Upper lobe of left lung (tissue), 6 donors: ENCODE results near the gene IGFLR1. TPM values are rescaled to one million over a fixed set of nuclear protein-coding genes. Genes with fewer than 3 reads are reported as not detected.

Source experiments
- ATAC-seq, 2 donors: fragments of 200-7000 bp; cut with Tn5 transposase; one replicate each; pipeline ENCODE4 v1.9.1; 2022; ENCODE audit warnings: mild to moderate bottlenecking in 2 of 2, moderate library complexity in 2 of 2; ENCODE audit not compliant: low FRiP score in 2 of 2
- DNase-seq, 2 donors: peaks; one replicate each; pipeline ENCODE4 v3.0.0-alpha.2; 2019 to 2020
- H3K27ac ChIP-seq, 4 donors: fragments of 200-600 bp; sonication (generic); one replicate each; pipeline ENCODE4 v1.5.1; 2016 to 2019
- H3K27me3 ChIP-seq, 4 donors: fragments of 200-600 bp; sonication (generic); one replicate each; pipeline ENCODE4 v1.5.1; 2017 to 2019
- H3K36me3 ChIP-seq, 4 donors: fragments of 200-600 bp; sonication (generic); one replicate each; pipeline ENCODE4 v1.5.1; 2016 to 2019
- H3K4me1 ChIP-seq, 4 donors: fragments of 200-600 bp; sonication (generic); one replicate each; pipeline ENCODE4 v1.5.1; 2018 to 2019
- H3K4me3 ChIP-seq, 4 donors: fragments of 200-600 bp; sonication (generic); one replicate each; pipeline ENCODE4 v1.5.1; 2017 to 2019; ENCODE audit warnings: mild to moderate bottlenecking in 2 of 4, moderate library complexity in 1 of 4
- H3K9me3 ChIP-seq, 4 donors: fragments of 200-600 bp; sonication (generic); one replicate each; pipeline ENCODE4 v1.5.1; 2018 to 2019
- EP300 ChIP-seq, 4 donors: sonication (generic); formaldehyde crosslinking; IDR thresholded peaks; one replicate each; pipeline ENCODE4 v1.5.1; 2017; ENCODE audit warnings: antibody characterized with exemption in 4 of 4, control low read depth in 2 of 4
- POLR2A ChIP-seq, 4 donors: fragments of 450-650 bp; IDR thresholded peaks; one replicate each; pipeline ENCODE4 v1.5.1; 2016 to 2017; ENCODE audit warnings: antibody characterized with exemption in 4 of 4, mild to moderate bottlenecking in 2 of 4
- POLR2AphosphoS5 ChIP-seq, 2 donors: sonication (generic); formaldehyde crosslinking; IDR thresholded peaks; one replicate each; pipeline ENCODE4 v1.5.1; 2017; ENCODE audit warnings: antibody characterized with exemption in 2 of 2
- WGBS, 2 donors: methylation state at CpG; one replicate each; pipeline ENCODE4 v1.1.5; 2017 to 2018; 5-methylcytosine and 5-hydroxymethylcytosine counted together
- total RNA-seq, 6 donors: library from RNA; depleted of rRNA in 4 of 6; stranded (reverse); fragments of >200 nt in 4 of 6; gene quantifications; one replicate each; pipeline versions ENCODE4 v1.1.0 to v1.2.1, GENCODE V29; 2016 to 2021
- TF ChIP-seq, protein P1 (sequence below), 6 experiments: fragments of 450-650 bp in 4 of 6; fragments of 200-600 bp in 2 of 6; sonication (generic) in 2 of 6; IDR thresholded peaks; one replicate each; pipeline ENCODE4 v1.5.1; 2016 to 2019; ENCODE audit warnings: antibody characterized with exemption in 6 of 6
- donor health status: DM: no; HTN: no; CAD: no; lungs with moderate emphysema.
- donor health status: DM: no; HTN: yes; CAD: no; lungs with severe emphysema.

The IGFLR1 gene
- total RNA-seq, 6 donors from 2014 or later = 6.4 to 28.4 (median 18.8) TPM

DNA sequence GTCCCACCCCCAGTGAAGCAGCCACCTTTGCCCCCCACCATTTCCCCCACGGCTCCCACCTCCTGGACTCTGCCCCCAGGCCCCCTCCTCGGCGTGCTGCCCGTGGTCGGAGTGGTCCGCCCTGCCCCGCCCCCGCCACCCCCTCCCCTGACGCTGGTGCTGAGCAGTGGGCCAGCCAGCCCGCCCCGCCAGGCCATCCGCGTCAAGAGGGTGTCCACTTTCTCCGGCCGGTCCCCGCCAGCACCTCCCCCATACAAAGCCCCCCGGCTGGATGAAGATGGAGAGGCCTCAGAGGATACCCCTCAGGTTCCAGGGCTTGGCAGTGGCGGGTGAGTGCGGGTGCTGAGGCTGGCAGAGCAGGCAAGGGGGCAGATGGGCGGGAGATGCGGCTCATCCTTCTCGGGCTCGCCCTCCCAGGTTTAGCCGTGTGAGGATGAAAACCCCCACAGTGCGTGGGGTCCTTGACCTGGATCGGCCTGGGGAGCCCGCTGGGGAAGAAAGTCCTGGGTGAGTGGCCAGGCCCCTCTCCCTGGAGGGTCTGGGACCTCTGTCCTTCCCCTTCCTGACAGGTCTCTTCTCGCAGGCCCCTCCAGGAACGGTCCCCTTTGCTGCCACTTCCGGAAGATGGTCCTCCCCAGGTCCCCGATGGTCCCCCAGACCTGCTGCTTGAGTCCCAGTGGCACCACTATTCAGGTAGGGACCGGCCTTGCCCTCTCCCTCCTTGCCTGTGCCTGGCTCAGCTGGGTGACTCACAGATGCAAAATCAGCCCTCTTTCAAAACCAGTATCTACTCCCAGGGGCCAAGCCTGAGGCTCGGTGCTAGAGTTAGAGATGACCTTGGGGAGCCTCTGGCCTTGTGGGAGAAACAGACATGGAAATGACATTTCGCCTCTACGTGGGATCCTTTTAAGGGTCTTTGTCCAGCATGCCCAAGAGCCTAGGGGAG lies 8.8 kb downstream of the IGFLR1 start:
- ATAC-seq = no peak
- TF ChIP-seq POLR2A (IDR thresholded peaks at IDR 0.05) (no peak), POLR2AphosphoS5 (IDR thresholded peaks at IDR 0.05) (no peak), EP300 (IDR thresholded peaks at IDR 0.05) (no peak)
- TF ChIP-seq, protein P1, sequence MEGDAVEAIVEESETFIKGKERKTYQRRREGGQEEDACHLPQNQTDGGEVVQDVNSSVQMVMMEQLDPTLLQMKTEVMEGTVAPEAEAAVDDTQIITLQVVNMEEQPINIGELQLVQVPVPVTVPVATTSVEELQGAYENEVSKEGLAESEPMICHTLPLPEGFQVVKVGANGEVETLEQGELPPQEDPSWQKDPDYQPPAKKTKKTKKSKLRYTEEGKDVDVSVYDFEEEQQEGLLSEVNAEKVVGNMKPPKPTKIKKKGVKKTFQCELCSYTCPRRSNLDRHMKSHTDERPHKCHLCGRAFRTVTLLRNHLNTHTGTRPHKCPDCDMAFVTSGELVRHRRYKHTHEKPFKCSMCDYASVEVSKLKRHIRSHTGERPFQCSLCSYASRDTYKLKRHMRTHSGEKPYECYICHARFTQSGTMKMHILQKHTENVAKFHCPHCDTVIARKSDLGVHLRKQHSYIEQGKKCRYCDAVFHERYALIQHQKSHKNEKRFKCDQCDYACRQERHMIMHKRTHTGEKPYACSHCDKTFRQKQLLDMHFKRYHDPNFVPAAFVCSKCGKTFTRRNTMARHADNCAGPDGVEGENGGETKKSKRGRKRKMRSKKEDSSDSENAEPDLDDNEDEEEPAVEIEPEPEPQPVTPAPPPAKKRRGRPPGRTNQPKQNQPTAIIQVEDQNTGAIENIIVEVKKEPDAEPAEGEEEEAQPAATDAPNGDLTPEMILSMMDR (IDR thresholded peaks at IDR 0.05) = no peak
- Histone ChIP-seq H3K27me3 (no peaks in the 10 kb centered on the region), H3K4me1 (no peaks in the 10 kb centered on the region), H3K27ac (no peak overlapping the region), H3K36me3 (peaks cover 38 to 100% (median 90%) of the 10 kb centered on the region in 4 donors), H3K4me3 (no peak overlapping the region), H3K9me3 (no peaks in the 10 kb centered on the region)
- WGBS, 2 donors = 96% methylated on average over 17 to 29 of the region's 35 CpGs
- DNase-seq = no peak

DNA sequence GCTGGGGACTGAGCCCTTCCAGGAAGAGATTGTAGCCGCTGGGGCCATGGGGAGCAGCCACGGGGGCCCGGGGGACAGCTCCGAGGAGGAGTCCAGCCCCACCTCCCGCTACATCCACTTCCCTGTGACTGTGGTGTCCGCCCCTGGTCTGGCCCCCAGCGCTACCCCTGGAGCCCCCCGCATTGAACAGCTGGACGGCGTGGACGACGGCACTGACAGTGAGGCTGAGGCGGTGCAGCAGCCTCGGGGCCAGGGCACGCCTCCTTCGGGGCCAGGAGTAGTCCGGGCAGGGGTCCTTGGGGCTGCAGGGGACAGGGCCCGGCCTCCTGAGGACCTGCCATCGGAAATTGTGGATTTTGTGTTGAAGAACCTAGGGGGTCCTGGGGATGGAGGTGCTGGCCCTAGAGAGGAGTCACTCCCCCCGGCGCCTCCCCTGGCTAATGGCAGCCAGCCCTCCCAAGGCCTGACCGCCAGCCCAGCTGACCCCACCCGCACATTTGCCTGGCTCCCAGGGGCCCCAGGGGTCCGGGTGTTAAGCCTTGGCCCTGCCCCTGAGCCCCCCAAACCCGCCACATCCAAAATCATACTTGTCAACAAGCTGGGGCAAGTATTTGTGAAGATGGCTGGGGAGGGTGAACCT lies 9.6 kb downstream of the IGFLR1 start:
- WGBS, 2 donors = 86% methylated on average over 19 of the region's 25 CpGs; no CpG with 5 or more reads in 1 of the 2 donors
- H3K27me3 ChIP-seq = no peaks in the 10 kb centered on the region
- H3K27ac ChIP-seq = no peak overlapping the region
- no peaks in the 10 kb centered on the region for H3K4me1 ChIP-seq
- ATAC-seq = no peak
- peaks cover 43 to 100% (median 90%) of the 10 kb centered on the region in 4 donors for H3K36me3 ChIP-seq
- H3K4me3 ChIP-seq = no peak overlapping the region
- peak in 1 of 2 donors; percentile 76 for DNase-seq
- no peak for TF ChIP-seq POLR2A (IDR thresholded peaks at IDR 0.05)
- TF ChIP-seq POLR2AphosphoS5 (IDR thresholded peaks at IDR 0.05) = no peak
- TF ChIP-seq, protein P1 (IDR thresholded peaks at IDR 0.05) = no peak
- TF ChIP-seq EP300 (IDR thresholded peaks at IDR 0.05) = no peak
- H3K9me3 ChIP-seq = no peaks in the 10 kb centered on the region

- no peak for TF ChIP-seq EP300 (IDR thresholded peaks at IDR 0.05)
- TF ChIP-seq POLR2AphosphoS5 (IDR thresholded peaks at IDR 0.05) = no peak
- TF ChIP-seq, protein P1 (IDR thresholded peaks at IDR 0.05) = no peak
- TF ChIP-seq POLR2A (IDR thresholded peaks at IDR 0.05) = no peak
- ATAC-seq (no peak), DNase-seq (no peak)
- Histone ChIP-seq H3K4me1 (no peaks in the 10 kb centered on the region), H3K27ac (no peak overlapping the region), H3K27me3 (no peaks in the 10 kb centered on the region), H3K9me3 (no peaks in the 10 kb centered on the region), H3K4me3 (no peak overlapping the region), H3K36me3 (peaks cover 50 to 100% (median 91%) of the 10 kb centered on the region in 4 donors)
- 88 to 93% methylated on average over 20 to 21 of the region's 21 CpGs for WGBS, 2 donors
Measured at GRCh38 chr19:35731779-35732405, 10.4 kb downstream of the IGFLR1 start.

- no peak for TF ChIP-seq POLR2AphosphoS5 (IDR thresholded peaks at IDR 0.05)
- no peak for TF ChIP-seq EP300 (IDR thresholded peaks at IDR 0.05)
- no peak for TF ChIP-seq POLR2A (IDR thresholded peaks at IDR 0.05)
- TF ChIP-seq, protein P1 (IDR thresholded peaks at IDR 0.05) = no peak
- no peak overlapping the region for H3K27ac ChIP-seq
- 87 to 90% methylated on average over 9 of the region's 9 CpGs for WGBS, 2 donors
- H3K36me3 ChIP-seq = peaks cover 54 to 98% (median 91%) of the 10 kb centered on the region in 4 donors
- no peaks in the 10 kb centered on the region for H3K27me3 ChIP-seq
- no peak overlapping the region for H3K4me3 ChIP-seq
- DNase-seq (peak in 1 of 2 donors; percentile 80), ATAC-seq (no peak)
- H3K4me1 ChIP-seq = no peaks in the 10 kb centered on the region
- H3K9me3 ChIP-seq = no peaks in the 10 kb centered on the region
Measured at GRCh38 chr19:35731353-35731752, 10.9 kb downstream of the IGFLR1 start.
